Activated CD4-positive, alpha-beta T cell treated with anti-CD3 and anti-CD28 coated beads, Interleukin-2, amount 50 U/mL, for 16 hours (primary cell): ENCODE data around the gene SWT1.
A peak's percentile ranks its signal among the peaks of the same experiment; 100 is the strongest.

Experiments used
- DNase-seq: peaks from one replicate; pipeline ENCODE4 v3.0.0-alpha.2; 2020

The SWT1 gene

GRCh38 chr1:185328255-185328654 lies 171.3 kb downstream of the SWT1 start:
- DNase-seq, result no peak

- DNase-seq, result no peak
These were observed 177.2 kb downstream of the SWT1 start for GRCh38 chr1:185334182-185334581.

DNA sequence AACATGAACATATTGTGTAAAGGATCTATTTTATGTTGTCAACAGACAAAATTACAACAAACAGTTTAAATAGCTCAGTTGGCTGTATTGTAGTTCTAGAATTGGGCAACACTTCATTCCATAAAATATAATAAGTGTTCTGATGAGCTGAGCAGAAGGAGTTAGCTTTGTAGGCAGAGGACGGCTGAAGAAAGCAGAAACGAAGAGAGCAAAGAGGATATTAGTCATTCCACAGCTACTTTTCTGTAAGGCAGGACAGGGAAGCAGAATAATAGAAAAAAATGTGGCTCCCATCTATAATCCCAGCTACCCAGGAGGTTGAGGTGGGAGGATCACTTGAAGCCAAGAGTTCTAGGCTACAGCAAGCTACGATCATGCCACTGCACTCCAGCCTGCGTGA lies 180.3 kb downstream of the SWT1 start:
- no peak for DNase-seq

DNA sequence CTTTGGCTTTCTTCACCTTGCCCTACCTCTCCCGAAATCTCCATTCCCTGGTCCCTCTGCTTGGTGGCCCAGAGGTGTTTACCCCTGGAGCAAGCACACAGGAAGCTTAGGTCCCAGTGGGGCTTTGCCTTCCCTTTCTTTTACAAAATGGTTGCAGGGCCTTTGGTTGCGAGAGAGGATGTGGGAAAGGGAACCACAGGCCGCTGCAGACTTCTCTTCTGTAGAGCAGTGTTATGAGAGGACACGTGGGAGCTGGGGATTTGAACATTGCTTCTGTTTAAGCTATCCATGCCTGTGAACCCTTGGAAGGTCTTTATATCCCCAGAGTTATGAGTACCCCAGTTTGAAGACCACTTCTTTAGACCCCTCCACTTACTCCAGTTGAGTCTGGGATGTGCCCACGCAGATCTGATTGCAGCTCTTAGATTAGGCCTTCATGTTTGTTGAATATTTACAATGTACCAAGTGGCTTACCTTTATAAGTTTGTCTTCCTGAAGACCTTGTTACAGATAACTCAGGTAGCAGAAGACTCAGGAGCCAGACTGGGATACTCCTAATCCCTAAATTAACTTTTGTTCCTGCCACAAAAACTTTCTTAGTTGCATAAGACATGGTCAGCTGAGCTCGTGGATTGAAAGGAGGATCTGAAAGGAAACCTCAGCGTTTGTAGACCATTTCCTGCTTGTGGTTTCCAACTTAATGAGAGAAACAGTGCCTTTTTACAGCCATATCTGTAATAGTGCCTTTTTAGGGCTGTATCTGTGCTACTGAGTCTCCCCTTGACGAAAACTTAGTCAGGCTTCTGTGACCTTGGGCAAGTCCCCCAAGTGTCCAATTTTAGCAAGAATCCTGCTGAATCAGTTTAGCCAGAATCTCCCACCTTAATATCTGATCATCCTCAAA lies 182.0 kb downstream of the SWT1 start:
- peak; percentile 66 for DNase-seq

DNA sequence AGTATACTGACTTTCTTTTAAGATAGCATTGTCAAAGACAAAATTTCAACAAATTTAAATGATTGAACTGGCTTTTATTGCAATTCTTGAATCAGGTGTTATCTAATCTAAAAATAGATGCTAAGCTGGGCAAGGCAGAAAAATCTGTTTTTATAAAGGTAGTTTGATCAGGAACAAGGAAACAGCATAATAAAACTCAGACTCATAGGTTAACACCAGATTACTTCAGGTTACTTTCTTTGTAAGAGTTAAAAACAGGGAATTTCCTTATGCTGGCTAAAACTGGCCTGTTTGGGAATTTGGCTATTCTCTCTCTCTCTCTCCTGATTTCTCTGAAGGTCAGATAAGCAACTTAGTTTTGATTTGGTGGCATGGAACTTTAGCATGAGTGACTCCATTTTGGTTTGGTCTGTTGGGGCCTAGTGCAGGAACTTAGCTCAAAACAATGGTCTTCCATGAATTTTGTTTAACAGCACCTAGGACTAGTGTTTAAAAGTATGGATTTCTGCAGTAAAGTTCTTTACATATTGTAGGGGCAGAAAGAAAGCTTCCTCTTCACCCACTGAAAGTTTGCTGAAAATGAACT lies 184.3 kb downstream of the SWT1 start:
- no peak for DNase-seq
